ENCODE data around the gene PTGDR2.

The PTGDR2 gene

DNA sequence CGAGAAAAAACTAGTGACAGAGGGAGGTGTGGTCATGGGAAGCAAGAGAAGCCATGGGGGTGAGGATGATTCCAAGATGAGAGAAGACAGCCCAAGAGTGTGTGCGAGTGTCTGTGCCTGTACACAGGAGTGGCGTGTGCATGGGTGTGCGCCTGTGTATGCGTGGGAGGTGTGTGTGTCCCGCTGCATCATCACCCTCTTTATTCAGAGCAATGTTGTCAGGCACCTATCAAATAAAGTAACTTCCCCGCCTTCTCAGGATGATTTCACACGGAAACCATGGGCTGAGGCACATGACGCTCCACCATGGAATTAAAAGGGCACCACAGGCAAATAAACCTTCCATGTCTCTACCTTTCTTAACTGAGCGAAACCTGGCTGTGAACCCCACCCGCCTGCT is 46.1 kb downstream of the PTGDR2 start:
- DNase-seq (ENCODE audit: low read depth), result no peak

GRCh38 chr11:60809249-60809648 is 46.5 kb downstream of the PTGDR2 start:
- no peak for DNase-seq (ENCODE audit: low read depth)

GRCh38 chr11:60803273-60803936 is 52.3 kb downstream of the PTGDR2 start:
- no peak for DNase-seq (ENCODE audit: low read depth)

DNA sequence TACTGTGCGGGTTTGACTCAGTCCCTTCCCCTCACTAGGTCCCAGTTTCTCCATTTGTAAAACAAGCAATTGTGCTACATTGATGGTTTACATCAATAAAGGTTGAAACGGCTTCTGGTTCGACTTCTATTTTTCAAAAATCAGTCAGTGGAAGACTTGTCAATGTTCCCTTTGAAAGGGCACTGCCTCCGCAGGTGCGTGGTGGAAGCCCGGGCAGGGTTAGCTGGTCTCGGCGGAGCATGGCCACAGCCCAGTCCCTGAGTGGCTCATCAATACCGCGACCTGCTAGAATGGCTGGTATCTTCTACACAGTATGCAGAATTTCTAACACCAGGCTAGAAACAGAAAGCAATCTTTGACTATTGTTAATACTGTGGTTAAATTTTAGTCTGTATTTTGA is 54.6 kb downstream of the PTGDR2 start:
- no peak for DNase-seq (ENCODE audit: low read depth)

Measured in non-pigmented ciliary epithelial cell (primary cell).